Adipocyte (in vitro differentiated cells): ENCODE data around the gene NRXN2.
A peak's percentile ranks its signal among the peaks of the same experiment; 100 is the strongest.

ENCODE experiments used
- DNase-seq: peaks from one replicate; pipeline ENCODE4 v3.0.0-alpha.2; 2015; ENCODE audit warnings: low read depth
- H3K27me3 ChIP-seq: replicated peaks from 2 replicates; pipeline ENCODE4 v1.7.0; 2013; ENCODE audit warnings: mild to moderate bottlenecking, low read length, moderate library complexity; ENCODE audit not compliant: control insufficient read depth, insufficient read depth
- H3K36me3 ChIP-seq: 2 replicates; pipeline ENCODE4 v1.7.0; 2013; ENCODE audit warnings: low read length, mild to moderate bottlenecking, moderate library complexity; ENCODE audit not compliant: control insufficient read depth, insufficient read depth, severe bottlenecking
- H3K4me1 ChIP-seq: 2 replicates; pipeline ENCODE4 v1.7.0; 2013; ENCODE audit warnings: mild to moderate bottlenecking, low read length, moderate library complexity; ENCODE audit not compliant: control insufficient read depth, insufficient read depth
- H3K4me3 ChIP-seq: 2 replicates; pipeline ENCODE4 v1.7.0; 2013; ENCODE audit warnings: mild to moderate bottlenecking, low read length, moderate library complexity
- H3K9ac ChIP-seq: 2 replicates; pipeline ENCODE4 v1.7.0; 2013; ENCODE audit warnings: mild to moderate bottlenecking, low read length, moderate library complexity
- H3K9me3 ChIP-seq: 2 replicates; pipeline ENCODE4 v1.7.0; 2013; ENCODE audit warnings: mild to moderate bottlenecking, low read length, moderate library complexity; ENCODE audit not compliant: control insufficient read depth

NRXN2 gene

GRCh38 chr11:64639885-64640284 is 83.1 kb downstream of the NRXN2 start:
- Histone ChIP-seq H3K9ac (no peak overlapping the region), H3K4me1 (no peaks in the 10 kb centered on the region), H3K36me3 (no peaks in the 10 kb centered on the region), H3K4me3 (no peak overlapping the region), H3K9me3 (no peaks in the 10 kb centered on the region), H3K27me3 (peaks cover 42% of the 10 kb centered on the region)
- no peak for DNase-seq

- Histone ChIP-seq H3K4me3 (no peak overlapping the region), H3K4me1 (no peaks in the 10 kb centered on the region), H3K36me3 (no peaks in the 10 kb centered on the region), H3K9me3 (no peaks in the 10 kb centered on the region), H3K9ac (no peak overlapping the region), H3K27me3 (peaks cover 34% of the 10 kb centered on the region)
- DNase-seq, result no peak
Measured at GRCh38 chr11:64638829-64639228, 84.2 kb downstream of the NRXN2 start.

- no peaks in the 10 kb centered on the region for H3K9me3 ChIP-seq
- no peaks in the 10 kb centered on the region for H3K36me3 ChIP-seq
- no peaks in the 10 kb centered on the region for H3K4me1 ChIP-seq
- no peak for DNase-seq
- peaks cover 32% of the 10 kb centered on the region for H3K27me3 ChIP-seq
- peak overlapping the region; percentile 23 for H3K4me3 ChIP-seq
- H3K9ac ChIP-seq, result no peak overlapping the region
Measured at GRCh38 chr11:64638018-64638665, 84.9 kb downstream of the NRXN2 start.

GRCh38 chr11:64637334-64638017 is 85.5 kb downstream of the NRXN2 start:
- peak; percentile 12 for DNase-seq
- no peaks in the 10 kb centered on the region for H3K4me1 ChIP-seq
- peak overlapping the region; percentile 23 for H3K4me3 ChIP-seq
- no peak overlapping the region for H3K9ac ChIP-seq
- no peaks in the 10 kb centered on the region for H3K36me3 ChIP-seq
- no peaks in the 10 kb centered on the region for H3K9me3 ChIP-seq
- peaks cover 32% of the 10 kb centered on the region for H3K27me3 ChIP-seq

- Histone ChIP-seq H3K4me3 (no peak overlapping the region), H3K4me1 (no peaks in the 10 kb centered on the region), H3K9me3 (no peaks in the 10 kb centered on the region), H3K27me3 (peaks cover 5% of the 10 kb centered on the region), H3K9ac (no peak overlapping the region), H3K36me3 (no peaks in the 10 kb centered on the region)
- DNase-seq, result no peak
Measured at GRCh38 chr11:64633555-64634159, 89.3 kb downstream of the NRXN2 start.

GRCh38 chr11:64632654-64633053 is 90.3 kb downstream of the NRXN2 start:
- Histone ChIP-seq H3K36me3 (no peaks in the 10 kb centered on the region), H3K9ac (no peak overlapping the region), H3K27me3 (no peaks in the 10 kb centered on the region), H3K4me1 (no peaks in the 10 kb centered on the region), H3K9me3 (no peaks in the 10 kb centered on the region), H3K4me3 (no peak overlapping the region)
- DNase-seq, result no peak

GRCh38 chr11:64632237-64632636 is 90.8 kb downstream of the NRXN2 start:
- no peak overlapping the region for H3K4me3 ChIP-seq
- H3K36me3 ChIP-seq, result no peaks in the 10 kb centered on the region
- H3K9me3 ChIP-seq, result no peaks in the 10 kb centered on the region
- DNase-seq, result no peak
- H3K4me1 ChIP-seq, result no peaks in the 10 kb centered on the region
- H3K9ac ChIP-seq, result no peak overlapping the region
- H3K27me3 ChIP-seq, result no peaks in the 10 kb centered on the region

GRCh38 chr11:64631675-64632074 is 91.3 kb downstream of the NRXN2 start:
- Histone ChIP-seq H3K9ac (no peak overlapping the region), H3K4me1 (no peaks in the 10 kb centered on the region), H3K4me3 (no peak overlapping the region), H3K27me3 (no peaks in the 10 kb centered on the region), H3K9me3 (no peaks in the 10 kb centered on the region), H3K36me3 (no peaks in the 10 kb centered on the region)
- no peak for DNase-seq

GRCh38 chr11:64629796-64630562 is 93.0 kb downstream of the NRXN2 start:
- H3K4me1 ChIP-seq, result no peaks in the 10 kb centered on the region
- no peak overlapping the region for H3K4me3 ChIP-seq
- H3K36me3 ChIP-seq, result no peaks in the 10 kb centered on the region
- H3K27me3 ChIP-seq, result no peaks in the 10 kb centered on the region
- no peak overlapping the region for H3K9ac ChIP-seq
- H3K9me3 ChIP-seq, result no peaks in the 10 kb centered on the region
- no peak for DNase-seq

GRCh38 chr11:64629103-64629502 is 93.9 kb downstream of the NRXN2 start:
- H3K4me3 ChIP-seq, result no peak overlapping the region
- no peaks in the 10 kb centered on the region for H3K27me3 ChIP-seq
- no peak for DNase-seq
- H3K4me1 ChIP-seq, result no peaks in the 10 kb centered on the region
- no peaks in the 10 kb centered on the region for H3K36me3 ChIP-seq
- H3K9me3 ChIP-seq, result no peaks in the 10 kb centered on the region
- no peak overlapping the region for H3K9ac ChIP-seq

GRCh38 chr11:64628596-64628995 is 94.4 kb downstream of the NRXN2 start:
- Histone ChIP-seq H3K9me3 (no peaks in the 10 kb centered on the region), H3K4me3 (no peak overlapping the region), H3K9ac (no peak overlapping the region), H3K36me3 (no peaks in the 10 kb centered on the region), H3K4me1 (no peaks in the 10 kb centered on the region), H3K27me3 (no peaks in the 10 kb centered on the region)
- DNase-seq, result no peak
